ENCODE data around the gene MVP.

DNA sequence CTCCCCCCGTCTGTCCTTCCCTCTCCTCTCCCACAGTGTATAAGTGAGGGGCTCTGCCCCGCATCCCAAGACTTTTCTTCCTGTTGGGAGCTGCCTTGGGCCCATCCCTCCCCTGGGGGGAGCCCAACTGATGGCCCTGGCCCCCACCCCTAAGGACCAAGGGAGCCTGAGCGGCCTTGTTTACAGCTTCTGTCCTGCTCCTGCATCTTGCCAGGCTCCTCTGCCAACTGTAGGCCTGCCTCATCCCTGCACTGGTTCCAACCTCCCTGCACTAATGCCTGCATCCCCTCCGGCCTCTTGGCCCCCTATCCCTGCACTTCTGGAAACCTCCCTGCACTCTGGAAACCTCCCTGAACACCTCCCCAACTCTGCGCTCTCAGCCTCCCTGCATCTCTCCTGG lies 5.7 kb upstream of the MVP start:
- TF ChIP-seq, protein P1, sequence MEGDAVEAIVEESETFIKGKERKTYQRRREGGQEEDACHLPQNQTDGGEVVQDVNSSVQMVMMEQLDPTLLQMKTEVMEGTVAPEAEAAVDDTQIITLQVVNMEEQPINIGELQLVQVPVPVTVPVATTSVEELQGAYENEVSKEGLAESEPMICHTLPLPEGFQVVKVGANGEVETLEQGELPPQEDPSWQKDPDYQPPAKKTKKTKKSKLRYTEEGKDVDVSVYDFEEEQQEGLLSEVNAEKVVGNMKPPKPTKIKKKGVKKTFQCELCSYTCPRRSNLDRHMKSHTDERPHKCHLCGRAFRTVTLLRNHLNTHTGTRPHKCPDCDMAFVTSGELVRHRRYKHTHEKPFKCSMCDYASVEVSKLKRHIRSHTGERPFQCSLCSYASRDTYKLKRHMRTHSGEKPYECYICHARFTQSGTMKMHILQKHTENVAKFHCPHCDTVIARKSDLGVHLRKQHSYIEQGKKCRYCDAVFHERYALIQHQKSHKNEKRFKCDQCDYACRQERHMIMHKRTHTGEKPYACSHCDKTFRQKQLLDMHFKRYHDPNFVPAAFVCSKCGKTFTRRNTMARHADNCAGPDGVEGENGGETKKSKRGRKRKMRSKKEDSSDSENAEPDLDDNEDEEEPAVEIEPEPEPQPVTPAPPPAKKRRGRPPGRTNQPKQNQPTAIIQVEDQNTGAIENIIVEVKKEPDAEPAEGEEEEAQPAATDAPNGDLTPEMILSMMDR (conservative IDR thresholded peaks at IDR 0.05), result no peak
- no peak for TF ChIP-seq ZFX (IDR thresholded peaks at IDR 0.05)
